Measurements from ENCODE around the gene CBLB. TPM values are rescaled to one million over a fixed set of nuclear protein-coding genes. Genes with fewer than 3 reads are reported as not detected.

The CBLB gene
- total RNA-seq, 4 donors from 2014 or later: 14.8 to 46.4 (median 21.6) TPM

DNA sequence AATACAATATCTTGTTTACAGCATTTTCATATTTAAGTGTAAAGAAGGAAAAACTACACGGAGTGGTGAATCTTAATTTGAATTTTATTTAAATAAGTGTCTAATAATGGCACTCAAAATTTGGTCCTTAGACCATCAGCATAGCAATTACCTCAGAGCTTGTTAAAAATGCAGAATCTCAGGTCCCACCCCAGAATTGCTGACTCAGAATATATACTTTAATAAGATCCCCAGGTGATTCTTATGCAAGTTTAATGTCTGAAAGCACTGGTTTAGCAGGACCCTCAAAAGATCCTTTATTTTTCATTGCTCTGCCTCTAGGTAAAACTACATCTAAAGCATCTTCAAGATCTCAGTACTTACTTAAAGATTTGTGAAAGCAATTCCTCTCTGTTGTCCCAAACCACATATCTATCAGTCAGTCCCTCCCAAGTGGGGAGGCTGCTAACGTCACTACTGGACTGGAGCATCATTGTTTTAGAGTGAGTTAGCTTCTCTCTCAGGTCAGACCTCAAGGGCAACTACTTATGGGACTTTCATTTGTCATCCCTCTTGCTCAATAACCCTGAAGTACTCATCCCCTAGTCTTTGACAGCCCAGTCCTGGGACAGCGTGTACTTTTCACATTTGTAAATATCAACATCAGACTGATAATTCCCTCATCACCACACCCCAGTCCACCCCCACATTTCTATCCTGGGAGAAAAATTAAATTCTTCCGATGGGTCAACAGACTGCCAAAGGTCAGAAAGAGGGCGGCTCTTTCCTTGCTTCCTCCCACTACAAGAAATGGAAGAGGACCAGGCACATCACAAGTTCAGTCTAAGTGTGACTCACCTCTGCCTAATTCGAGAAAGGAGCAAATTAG, 76.7 kb downstream of the CBLB start:
- peak; percentile 70 to 83 for DNase-seq

DNA sequence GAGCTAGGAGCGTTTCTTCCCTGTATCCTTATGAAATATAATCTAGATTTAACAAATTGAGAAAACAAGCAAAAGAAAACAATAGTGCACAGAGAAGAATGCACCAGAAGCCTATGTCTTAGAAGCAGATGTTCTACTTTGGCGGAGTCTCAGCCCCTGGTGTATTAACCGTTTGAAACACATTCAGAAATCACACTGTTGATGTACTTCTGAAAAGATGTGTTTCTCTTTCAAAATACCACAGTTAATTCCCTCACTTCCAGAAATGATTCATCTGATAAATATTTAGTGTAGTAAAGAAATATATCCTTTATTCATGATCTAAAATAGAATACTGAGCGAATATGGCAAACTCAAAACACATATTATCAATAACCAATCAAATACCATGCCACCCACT, 77.7 kb downstream of the CBLB start:
- intact Hi-C loops (cut with DNase I; ENCODE audit: low total_unique reads) (loop anchor here (10.0 kb wide), 1 partner anchor 554 kb away; no protein-coding TSS in a partner anchor), in situ Hi-C loops (cut with MboI; ENCODE audit: low sequenced_read_pairs in 4 of 4) (no loop called here)
- H3K27ac ChIP-seq: peak overlapping the region; percentile 65 to 70 (median 68)
- no peaks in the 10 kb centered on the region for H3K27me3 ChIP-seq
- no peaks in the 10 kb centered on the region for H3K36me3 ChIP-seq
- no peak overlapping the region for H3K4me3 ChIP-seq
- no peaks in the 10 kb centered on the region for H3K9me3 ChIP-seq
- ATAC-seq (peak in 1 of 2 donors; percentile 22), DNase-seq (peak; percentile 15 to 33)
- H3K4me1 ChIP-seq: peaks cover 18 to 40% of the 10 kb centered on the region in 2 donors
- TF ChIP-seq POLR2A (IDR thresholded peaks at IDR 0.05): peak in 1 of 2 donors; percentile 29
- TF ChIP-seq, protein P1, sequence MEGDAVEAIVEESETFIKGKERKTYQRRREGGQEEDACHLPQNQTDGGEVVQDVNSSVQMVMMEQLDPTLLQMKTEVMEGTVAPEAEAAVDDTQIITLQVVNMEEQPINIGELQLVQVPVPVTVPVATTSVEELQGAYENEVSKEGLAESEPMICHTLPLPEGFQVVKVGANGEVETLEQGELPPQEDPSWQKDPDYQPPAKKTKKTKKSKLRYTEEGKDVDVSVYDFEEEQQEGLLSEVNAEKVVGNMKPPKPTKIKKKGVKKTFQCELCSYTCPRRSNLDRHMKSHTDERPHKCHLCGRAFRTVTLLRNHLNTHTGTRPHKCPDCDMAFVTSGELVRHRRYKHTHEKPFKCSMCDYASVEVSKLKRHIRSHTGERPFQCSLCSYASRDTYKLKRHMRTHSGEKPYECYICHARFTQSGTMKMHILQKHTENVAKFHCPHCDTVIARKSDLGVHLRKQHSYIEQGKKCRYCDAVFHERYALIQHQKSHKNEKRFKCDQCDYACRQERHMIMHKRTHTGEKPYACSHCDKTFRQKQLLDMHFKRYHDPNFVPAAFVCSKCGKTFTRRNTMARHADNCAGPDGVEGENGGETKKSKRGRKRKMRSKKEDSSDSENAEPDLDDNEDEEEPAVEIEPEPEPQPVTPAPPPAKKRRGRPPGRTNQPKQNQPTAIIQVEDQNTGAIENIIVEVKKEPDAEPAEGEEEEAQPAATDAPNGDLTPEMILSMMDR (IDR thresholded peaks at IDR 0.05 in 4 of 5, conservative IDR thresholded peaks at IDR 0.05 in 1 of 5): no peak

More for the DNA sequence above, 76.7 kb downstream of the CBLB start:
- Histone ChIP-seq H3K27ac (peak overlapping the region; percentile 70 to 76 (median 72)), H3K27me3 (no peaks in the 10 kb centered on the region), H3K4me3 (peak overlapping the region in 2 of 4 donors; percentile 2 to 9), H3K4me1 (peaks cover 13 to 35% of the 10 kb centered on the region in 2 donors), H3K9me3 (no peaks in the 10 kb centered on the region), H3K36me3 (no peaks in the 10 kb centered on the region)
- TF ChIP-seq, protein P1 (IDR thresholded peaks at IDR 0.05 in 4 of 5, conservative IDR thresholded peaks at IDR 0.05 in 1 of 5): no peak
- TF ChIP-seq POLR2A (IDR thresholded peaks at IDR 0.05): no peak
- in situ Hi-C loops (cut with MboI; ENCODE audit: low sequenced_read_pairs in 4 of 4): no loop called here
- ATAC-seq: peak; percentile 96 to 98
- intact Hi-C loops (cut with DNase I; ENCODE audit: low total_unique reads): loop anchor here (2.0 to 10.0 kb wide), 2 partner anchors 77 to 553 kb away; partner anchors contain the start of gene CBLB

GRCh38 chr3:105790534-105790933, 78.3 kb downstream of the CBLB start:
- DNase-seq (no peak), ATAC-seq (no peak)
- TF ChIP-seq POLR2A (IDR thresholded peaks at IDR 0.05): no peak
- TF ChIP-seq, protein P1 (IDR thresholded peaks at IDR 0.05 in 4 of 5, conservative IDR thresholded peaks at IDR 0.05 in 1 of 5): no peak
- Histone ChIP-seq H3K36me3 (no peaks in the 10 kb centered on the region), H3K4me1 (peaks cover 20 to 46% of the 10 kb centered on the region in 2 donors), H3K27ac (peak overlapping the region; percentile 65 to 70 (median 68)), H3K4me3 (no peak overlapping the region), H3K27me3 (no peaks in the 10 kb centered on the region), H3K9me3 (no peaks in the 10 kb centered on the region)
- intact Hi-C loops (cut with DNase I; ENCODE audit: low total_unique reads): loop anchor here (10.0 kb wide), 1 partner anchor 554 kb away; no protein-coding TSS in a partner anchor
- in situ Hi-C loops (cut with MboI; ENCODE audit: low sequenced_read_pairs in 4 of 4): no loop called here

GRCh38 chr3:105788593-105788992, 80.2 kb downstream of the CBLB start:
- DNase-seq: no peak
- TF ChIP-seq, protein P1 (IDR thresholded peaks at IDR 0.05 in 4 of 5, conservative IDR thresholded peaks at IDR 0.05 in 1 of 5): no peak
- TF ChIP-seq POLR2A (IDR thresholded peaks at IDR 0.05): no peak
- Histone ChIP-seq H3K4me3 (no peak overlapping the region), H3K36me3 (no peaks in the 10 kb centered on the region), H3K4me1 (peaks cover 23 to 48% of the 10 kb centered on the region in 2 donors), H3K27ac (no peak overlapping the region), H3K9me3 (no peaks in the 10 kb centered on the region), H3K27me3 (no peaks in the 10 kb centered on the region)
- ATAC-seq: no peak
- in situ Hi-C loops (cut with MboI; ENCODE audit: low sequenced_read_pairs in 4 of 4): no loop called here
- intact Hi-C loops (cut with DNase I; ENCODE audit: low total_unique reads): no loop called here

All from gastrocnemius medialis (tissue), 4 donors.